Esophagus muscularis mucosa (tissue), 4 donors: Measurements from ENCODE around the gene MSANTD1. TPM values are rescaled to one million over a fixed set of nuclear protein-coding genes. Genes with fewer than 3 reads are reported as not detected.

ENCODE experiments used
- DNase-seq: peaks from one replicate; pipeline ENCODE4 v3.0.0-alpha.2; 2017; ENCODE audit errors: extremely low spot score
- H3K27ac ChIP-seq, 4 donors: fragments of 200-600 bp; sonication (generic); replicated peaks in 1 of 4; 1 replicate in 3 of 4; 2 replicates in 1 of 4; pipeline ENCODE4 v1.5.1; 2016 to 2019; ENCODE audit warnings: mild to moderate bottlenecking in 1 of 4
- H3K27me3 ChIP-seq, 4 donors: fragments of 200-600 bp; sonication (generic); one replicate each; pipeline versions ENCODE4 v1.5.1 to v1.6.0; 2016 to 2019
- H3K36me3 ChIP-seq, 4 donors: fragments of 200-600 bp; sonication (generic); one replicate each; pipeline ENCODE4 v1.5.1; 2016 to 2019
- H3K4me1 ChIP-seq, 4 donors: fragments of 200-600 bp; sonication (generic); one replicate each; pipeline ENCODE4 v1.5.1; 2016 to 2019
- H3K4me3 ChIP-seq, 4 donors: fragments of 200-600 bp; sonication (generic); 1 replicate in 2 of 4; 2 replicates in 2 of 4; pipeline ENCODE4 v1.5.1; 2016 to 2019; ENCODE audit warnings: mild to moderate bottlenecking in 4 of 4, moderate library complexity in 1 of 4
- H3K9me3 ChIP-seq, 4 donors: fragments of 200-600 bp; sonication (generic); 1 replicate in 3 of 4; 2 replicates in 1 of 4; pipeline ENCODE4 v1.5.1; 2016 to 2019
- CTCF ChIP-seq, 3 experiments: fragments of 200-600 bp in 2 of 3; fragments of 450-650 bp in 1 of 3; sonication (generic) in 2 of 3; IDR thresholded peaks; one replicate each; pipeline ENCODE4 v1.5.1; 2017 to 2019; ENCODE audit warnings: antibody characterized with exemption in 3 of 3, mild to moderate bottlenecking in 2 of 3, moderate library complexity in 1 of 3
- EP300 ChIP-seq: sonication (generic); formaldehyde crosslinking; IDR thresholded peaks from one replicate; pipeline ENCODE4 v1.6.1; 2017; ENCODE audit warnings: antibody characterized with exemption
- POLR2A ChIP-seq: fragments of 450-650 bp; IDR thresholded peaks from one replicate; pipeline ENCODE4 v1.6.1; 2017; ENCODE audit warnings: antibody characterized with exemption, moderate library complexity, mild to moderate bottlenecking, low read depth
- POLR2AphosphoS5 ChIP-seq, 2 donors: sonication (generic); formaldehyde crosslinking; IDR thresholded peaks; one replicate each; pipeline ENCODE4 v1.6.1; 2017; ENCODE audit warnings: antibody characterized with exemption in 2 of 2
- WGBS: methylation state at CpG from one replicate; pipeline ENCODE4 v1.1.5; 2018; 5-methylcytosine and 5-hydroxymethylcytosine counted together
- intact Hi-C: fragments of 100-400 bp; cut with DNase I; formaldehyde crosslinking; loops from one replicate; pipeline ENCODE4 v1.15.1; 2023
- total RNA-seq, 4 donors: library from RNA; depleted of rRNA; stranded (reverse); fragments of >200 nt; gene quantifications; one replicate each; pipeline versions ENCODE4 v1.1.0 to v1.2.1, GENCODE V29; 2016

Gene MSANTD1
- total RNA-seq, 4 donors from 2014 or later = 0.06 to 0.83 (median 0.40) TPM

GRCh38 chr4:3228881-3229280 is 20.1 kb upstream of the MSANTD1 start:
- WGBS = 91% methylated on average over 13 of the region's 13 CpGs
- DNase-seq = no peak
- intact Hi-C loops = no loop called here
- Histone ChIP-seq H3K4me3 (no peak overlapping the region), H3K27ac (no peak overlapping the region), H3K4me1 (peaks cover 6 to 29% (median 14%) of the 10 kb centered on the region in 4 donors), H3K9me3 (no peaks in the 10 kb centered on the region), H3K27me3 (no peaks in the 10 kb centered on the region), H3K36me3 (peaks cover 52 to 93% (median 89%) of the 10 kb centered on the region in 4 donors)
- TF ChIP-seq CTCF (IDR thresholded peaks at IDR 0.05) = no peak
- no peak for TF ChIP-seq POLR2A
- no peak for TF ChIP-seq POLR2AphosphoS5 (IDR thresholded peaks at IDR 0.05)
- TF ChIP-seq EP300 = no peak

GRCh38 chr4:3229328-3229727 is 19.6 kb upstream of the MSANTD1 start:
- intact Hi-C loops = no loop called here

GRCh38 chr4:3229964-3230363 is 19.0 kb upstream of the MSANTD1 start:
- Histone ChIP-seq H3K9me3 (no peaks in the 10 kb centered on the region), H3K36me3 (peaks cover 45 to 93% (median 89%) of the 10 kb centered on the region in 4 donors), H3K4me1 (peaks cover 6 to 27% (median 14%) of the 10 kb centered on the region in 4 donors), H3K4me3 (no peak overlapping the region), H3K27ac (no peak overlapping the region), H3K27me3 (no peaks in the 10 kb centered on the region)
- TF ChIP-seq EP300 (no peak), CTCF (IDR thresholded peaks at IDR 0.05) (no peak), POLR2AphosphoS5 (IDR thresholded peaks at IDR 0.05) (no peak), POLR2A (no peak)
- WGBS = 97% methylated on average over 6 of the region's 17 CpGs
- no peak for DNase-seq
- intact Hi-C loops = no loop called here

More at GRCh38 chr4:3229328-3229727, 19.6 kb upstream of the MSANTD1 start:
- no peaks in the 10 kb centered on the region for H3K27me3 ChIP-seq
- TF ChIP-seq POLR2AphosphoS5 (IDR thresholded peaks at IDR 0.05) (no peak), EP300 (no peak), CTCF (IDR thresholded peaks at IDR 0.05) (no peak)
- peaks cover 47 to 93% (median 89%) of the 10 kb centered on the region in 4 donors for H3K36me3 ChIP-seq
- H3K4me1 ChIP-seq = peaks cover 6 to 29% (median 14%) of the 10 kb centered on the region in 4 donors
- no peak overlapping the region for H3K4me3 ChIP-seq
- DNase-seq = no peak
- H3K27ac ChIP-seq = no peak overlapping the region
- 93% methylated on average over 9 of the region's 9 CpGs for WGBS
- H3K9me3 ChIP-seq = no peaks in the 10 kb centered on the region

GRCh38 chr4:3231471-3231870 is 17.5 kb upstream of the MSANTD1 start:
- H3K27ac ChIP-seq = no peak overlapping the region
- H3K36me3 ChIP-seq = peaks cover 60 to 93% (median 91%) of the 10 kb centered on the region in 4 donors
- no peak overlapping the region for H3K4me3 ChIP-seq
- no peak for DNase-seq
- H3K9me3 ChIP-seq = no peaks in the 10 kb centered on the region
- TF ChIP-seq EP300 (no peak), POLR2A (no peak), POLR2AphosphoS5 (IDR thresholded peaks at IDR 0.05) (no peak), CTCF (IDR thresholded peaks at IDR 0.05) (no peak)
- WGBS = 100% methylated on average over 1 of the region's 9 CpGs
- no peaks in the 10 kb centered on the region for H3K27me3 ChIP-seq
- peaks cover 6 to 15% (median 11%) of the 10 kb centered on the region in 4 donors for H3K4me1 ChIP-seq
- intact Hi-C loops = no loop called here

GRCh38 chr4:3232001-3232400 is 17.0 kb upstream of the MSANTD1 start:
- Histone ChIP-seq H3K36me3 (peaks cover 63 to 94% (median 91%) of the 10 kb centered on the region in 4 donors), H3K9me3 (no peaks in the 10 kb centered on the region), H3K27me3 (no peaks in the 10 kb centered on the region), H3K4me3 (no peak overlapping the region), H3K4me1 (peaks cover 6 to 10% (median 8%) of the 10 kb centered on the region in 4 donors), H3K27ac (no peak overlapping the region)
- no peak for DNase-seq
- WGBS = 93% methylated on average over 16 of the region's 16 CpGs
- TF ChIP-seq CTCF (IDR thresholded peaks at IDR 0.05) (no peak), POLR2AphosphoS5 (IDR thresholded peaks at IDR 0.05) (no peak), EP300 (no peak), POLR2A (no peak)
- intact Hi-C loops = no loop called here
